Islet precursor cell (in vitro differentiated cells): ENCODE measurements around the gene MYO5B.

Source experiments
- DNase-seq: peaks from one replicate; pipeline ENCODE4 v3.0.0-alpha.2; 2018

The MYO5B gene

DNA sequence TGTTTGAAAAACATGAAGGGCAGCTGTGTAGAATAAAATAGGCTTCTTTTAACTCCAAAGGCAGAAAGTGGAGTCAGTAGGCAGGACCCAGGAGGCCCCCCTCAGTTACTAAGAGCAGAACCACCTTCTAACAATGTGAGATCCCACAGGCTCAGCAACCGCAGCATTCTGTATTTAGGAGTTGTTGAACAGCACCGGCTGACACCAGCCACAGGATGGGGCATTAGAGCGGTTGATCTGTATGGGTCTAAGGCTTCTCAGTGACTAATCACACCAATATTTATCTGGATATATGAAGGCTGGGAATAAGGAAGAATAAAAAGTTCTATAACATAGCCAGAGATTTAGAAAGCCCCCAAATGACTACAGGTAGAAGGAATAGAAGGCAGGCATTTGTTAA lies 51.7 kb downstream of the MYO5B start:
- no peak for DNase-seq

- no peak for DNase-seq
Observed at GRCh38 chr18:50142441-50143120, 52.4 kb downstream of the MYO5B start.

GRCh38 chr18:50138181-50139064 lies 56.5 kb downstream of the MYO5B start:
- no peak for DNase-seq

GRCh38 chr18:50135903-50136302 lies 59.0 kb downstream of the MYO5B start:
- no peak for DNase-seq

GRCh38 chr18:50133526-50133925 lies 61.4 kb downstream of the MYO5B start:
- peak; percentile 66 for DNase-seq

DNA sequence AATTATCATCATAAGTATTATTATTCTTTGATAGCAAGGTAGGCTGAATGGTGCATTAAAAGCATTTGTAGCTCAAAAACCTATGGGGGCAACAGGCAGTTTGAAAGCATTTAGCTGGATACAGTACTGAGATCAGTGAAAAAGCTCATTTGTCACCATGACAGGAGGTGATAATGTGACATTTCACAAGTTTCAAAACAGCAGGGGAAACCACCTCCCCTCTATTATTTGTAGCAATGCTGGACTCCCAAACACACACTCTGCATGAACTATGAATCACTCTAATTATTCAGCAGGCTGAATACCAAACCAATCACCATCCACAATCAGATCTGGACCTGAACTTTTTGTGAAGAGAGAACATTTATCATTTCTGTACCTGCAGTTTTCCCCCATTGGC lies 63.4 kb downstream of the MYO5B start:
- DNase-seq, result no peak

GRCh38 chr18:50128506-50129271 lies 66.3 kb downstream of the MYO5B start:
- DNase-seq, result peak; percentile 51

DNA sequence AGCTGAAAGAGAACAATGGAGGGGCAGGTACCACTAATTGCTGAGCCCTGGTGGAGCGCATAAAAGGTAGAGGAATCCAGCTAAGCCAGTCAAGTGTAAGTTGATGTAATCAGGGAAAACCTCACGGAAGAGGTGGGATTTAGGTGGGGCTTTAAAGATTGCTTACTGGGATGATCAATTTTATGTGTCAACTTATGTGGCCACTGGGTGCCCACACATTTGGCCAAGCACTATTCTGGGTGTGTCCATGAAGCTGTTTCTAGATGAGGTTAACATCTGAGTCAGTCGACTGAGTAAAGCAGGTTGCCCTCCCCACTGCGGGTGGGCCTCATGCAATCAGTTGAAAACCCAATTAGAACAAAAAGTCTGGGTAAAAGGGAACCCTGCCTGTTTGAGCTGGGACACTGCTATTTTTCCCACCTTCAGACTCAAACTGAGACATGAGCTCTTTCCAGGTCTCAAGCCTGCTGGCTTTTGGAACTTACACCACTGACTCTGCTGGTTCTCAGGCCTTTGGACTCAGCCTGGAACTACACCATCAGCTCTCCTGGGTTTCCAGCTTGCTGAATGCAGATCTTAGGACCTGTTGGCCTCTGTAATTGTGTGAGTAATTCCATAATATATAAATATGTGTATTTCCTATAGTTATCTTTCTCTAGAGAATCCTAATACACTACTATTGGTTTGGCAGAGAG lies 67.3 kb downstream of the MYO5B start:
- peak; percentile 51 for DNase-seq

DNA sequence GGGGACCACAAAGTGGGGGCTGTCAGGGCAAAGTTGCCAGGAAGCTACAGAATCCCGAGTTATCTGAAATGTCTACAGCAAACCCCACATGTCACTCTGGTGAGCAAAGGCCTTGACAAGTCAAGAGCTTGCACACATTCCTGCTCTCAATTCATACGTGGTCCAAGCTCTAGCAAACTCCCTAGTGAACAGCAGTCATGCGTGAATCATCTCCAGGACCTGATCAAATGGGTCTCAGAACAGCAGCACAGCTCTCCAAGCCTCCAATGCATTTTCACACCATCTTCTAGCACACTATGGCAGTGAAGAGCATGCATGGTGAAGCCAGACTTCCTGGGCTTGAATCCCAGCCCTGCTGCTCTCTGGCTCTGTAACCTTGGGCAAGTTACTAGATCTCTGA lies 68.5 kb downstream of the MYO5B start:
- no peak for DNase-seq

DNA sequence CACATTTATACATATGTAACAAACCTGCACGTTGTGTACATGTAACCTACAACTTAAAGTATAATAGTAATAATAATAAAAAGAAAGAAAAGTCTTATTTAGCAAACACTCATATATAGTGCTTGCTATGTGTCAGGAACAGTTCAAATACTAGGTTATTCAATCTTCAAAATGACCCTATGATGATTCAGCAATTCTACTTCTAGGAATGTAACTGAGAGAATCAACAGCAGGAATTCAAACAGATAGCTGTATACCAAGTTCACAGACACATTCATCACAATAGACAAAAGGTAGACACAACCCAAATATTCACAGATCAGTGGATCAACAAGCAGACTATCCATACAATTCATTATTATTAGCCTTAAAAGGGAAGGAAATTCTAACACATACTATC lies 69.5 kb downstream of the MYO5B start:
- no peak for DNase-seq

DNA sequence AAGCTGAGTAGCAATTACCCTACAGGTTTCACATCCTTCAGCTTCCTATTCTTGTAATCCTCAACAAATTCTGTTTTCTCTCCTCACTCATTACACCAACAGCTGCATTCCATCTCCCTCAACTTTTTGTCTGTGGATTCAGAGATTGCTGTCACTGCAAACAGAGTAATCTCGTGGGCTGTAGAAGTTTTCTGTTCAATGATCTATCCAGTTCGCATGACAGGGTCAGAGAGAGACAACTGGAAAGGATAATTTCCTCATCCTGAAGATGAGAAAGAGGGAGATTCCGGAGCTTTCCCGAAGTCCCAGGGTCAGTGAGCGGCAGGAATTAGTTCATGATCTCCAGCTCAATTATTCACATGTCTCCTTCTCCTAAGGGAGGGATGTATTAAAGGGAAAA lies 75.7 kb downstream of the MYO5B start:
- no peak for DNase-seq

DNA sequence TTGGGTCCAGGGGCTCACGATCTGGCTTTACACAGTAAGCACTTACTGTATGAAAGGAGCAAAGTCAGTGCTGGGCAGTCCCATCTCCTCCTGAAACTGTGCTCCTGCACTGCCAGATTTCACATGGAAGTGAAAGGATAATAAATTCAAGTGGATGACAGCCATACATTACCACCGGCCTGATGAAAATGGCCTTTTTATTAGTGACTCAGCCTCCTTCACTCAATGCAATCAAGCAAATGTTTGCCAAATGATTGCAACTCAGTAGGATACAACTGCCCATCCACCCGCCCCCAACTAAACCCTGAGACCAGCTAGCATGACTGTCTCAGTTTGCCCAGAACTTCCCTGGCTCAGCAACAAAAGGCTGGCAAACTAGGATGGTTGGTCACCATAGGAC lies 77.1 kb downstream of the MYO5B start:
- DNase-seq, result no peak

DNA sequence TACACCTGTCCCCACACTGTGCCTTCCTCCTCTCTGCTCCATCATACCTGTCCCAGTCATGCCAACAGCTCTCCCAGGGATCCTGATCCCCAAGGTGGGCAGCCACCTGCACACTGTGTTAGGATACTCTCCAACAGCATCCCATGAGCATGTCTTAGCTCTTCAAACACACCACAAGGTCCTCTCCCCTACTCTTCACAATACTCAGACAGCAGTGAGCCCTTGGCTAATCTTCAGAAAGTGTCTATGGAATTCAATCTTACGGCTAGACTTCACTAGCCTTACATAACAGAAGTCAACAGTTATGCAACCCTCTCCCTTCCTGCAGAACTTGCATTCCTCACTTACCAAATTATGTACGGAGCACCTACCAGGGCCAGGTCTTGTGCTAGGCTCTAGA lies 79.9 kb downstream of the MYO5B start:
- no peak for DNase-seq

DNA sequence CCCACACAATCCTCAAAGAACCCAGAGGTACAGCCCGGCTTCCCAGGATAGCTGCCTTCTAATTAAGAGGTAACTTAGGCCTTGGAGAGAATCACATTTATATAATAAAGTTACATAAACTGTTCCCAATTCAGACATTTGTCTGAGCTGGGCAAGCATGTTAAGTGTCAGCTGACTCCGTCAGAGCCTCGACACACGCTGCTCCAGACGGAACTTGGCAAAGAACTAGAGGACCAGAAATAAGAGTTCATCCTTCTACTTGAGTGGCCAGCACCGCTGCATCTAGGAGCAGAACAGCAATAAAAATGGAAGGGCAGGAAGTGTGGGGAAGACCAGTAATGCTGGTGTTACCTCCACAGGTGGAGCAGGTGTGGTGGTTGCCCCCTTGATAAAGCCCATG lies 80.5 kb downstream of the MYO5B start:
- no peak for DNase-seq

DNA sequence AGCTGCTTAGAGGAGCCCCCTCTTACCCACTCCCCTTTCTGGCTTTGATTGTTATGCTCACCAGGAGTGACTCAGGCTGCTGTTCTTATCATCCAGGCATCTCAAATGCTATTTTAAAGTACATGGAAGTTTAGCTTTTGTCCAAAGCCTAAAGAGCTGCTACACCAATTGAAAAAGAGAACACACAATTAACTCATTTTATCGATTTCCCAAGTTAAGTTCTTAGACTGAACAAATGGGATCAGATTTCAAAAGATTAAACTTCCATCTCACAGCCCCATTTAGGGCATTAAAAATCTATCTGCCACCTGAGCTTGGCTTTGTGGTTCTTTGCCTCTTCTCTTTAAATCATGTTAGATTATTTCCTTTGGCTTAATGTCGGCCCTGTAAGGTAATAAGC lies 81.2 kb downstream of the MYO5B start:
- no peak for DNase-seq

- no peak for DNase-seq
Observed at GRCh38 chr18:50111398-50111797, 83.5 kb downstream of the MYO5B start.

GRCh38 chr18:50107468-50107977 lies 87.4 kb downstream of the MYO5B start:
- DNase-seq, result no peak

DNA sequence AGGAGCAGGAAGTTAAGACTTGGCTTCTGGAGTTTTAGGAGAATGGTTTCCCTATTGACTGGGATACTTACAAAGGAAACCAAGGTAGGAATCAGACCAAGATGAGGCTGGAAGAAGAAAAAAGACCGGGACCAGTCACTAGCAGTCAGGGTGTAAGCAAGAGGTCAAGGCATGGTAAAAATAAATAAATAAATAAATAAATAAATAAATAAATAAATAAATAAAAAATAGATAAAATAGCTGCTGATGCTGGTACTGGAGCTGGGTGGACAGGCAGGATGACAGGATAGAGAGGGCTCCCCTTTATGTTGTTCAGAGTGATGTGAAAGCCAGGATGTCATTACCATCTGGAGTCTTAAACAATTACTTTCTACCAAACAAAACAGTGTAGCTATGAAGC lies 89.9 kb downstream of the MYO5B start:
- no peak for DNase-seq

DNA sequence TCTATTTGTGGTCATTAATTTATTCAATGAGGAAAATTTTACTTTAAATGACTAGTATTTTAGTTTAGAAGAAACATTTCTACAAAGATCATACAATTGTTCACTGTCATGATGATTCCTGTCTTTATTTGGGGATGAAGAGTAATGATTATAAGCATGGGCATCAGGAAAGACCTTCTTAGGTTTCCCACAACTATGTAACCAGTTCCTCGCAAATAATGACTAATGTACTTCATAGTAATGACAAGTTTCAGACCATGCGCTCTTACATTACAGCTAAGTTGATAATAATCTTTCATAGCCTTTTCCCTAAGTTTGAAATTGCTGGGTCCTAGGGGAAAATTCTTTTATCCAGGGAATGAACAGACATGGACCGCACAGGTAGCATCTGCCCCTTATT lies 90.5 kb downstream of the MYO5B start:
- no peak for DNase-seq

DNA sequence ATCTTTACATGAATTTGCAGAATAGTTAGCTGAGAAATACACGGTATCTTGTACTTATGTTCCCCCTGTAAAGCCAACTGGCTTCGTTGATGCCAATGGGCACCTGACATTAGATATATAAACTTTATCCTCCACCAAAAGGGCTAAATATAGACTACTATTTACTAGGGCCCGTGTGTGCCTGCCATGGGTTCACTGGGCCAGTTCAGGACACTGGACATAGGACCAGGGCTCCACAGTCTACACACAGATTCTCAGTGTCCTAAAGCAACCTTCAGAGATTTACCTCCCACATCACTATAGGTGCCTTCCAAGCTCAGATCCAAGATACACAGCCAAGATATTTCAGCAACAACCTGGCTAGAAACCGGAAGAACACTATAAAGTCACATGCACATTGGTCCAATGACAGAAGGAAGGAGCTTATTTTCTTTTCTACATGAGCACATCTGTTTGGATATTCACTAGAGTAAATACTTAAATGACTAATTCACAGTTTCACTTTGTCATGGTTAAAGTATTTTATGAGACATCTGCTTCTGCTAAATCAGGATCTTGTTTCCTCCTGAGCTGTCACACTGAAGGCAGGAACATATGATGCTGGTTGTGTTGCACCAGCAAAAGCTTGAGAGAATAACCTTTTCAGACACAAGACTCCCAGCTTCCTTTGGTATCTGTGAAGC lies 95.1 kb downstream of the MYO5B start:
- no peak for DNase-seq

DNA sequence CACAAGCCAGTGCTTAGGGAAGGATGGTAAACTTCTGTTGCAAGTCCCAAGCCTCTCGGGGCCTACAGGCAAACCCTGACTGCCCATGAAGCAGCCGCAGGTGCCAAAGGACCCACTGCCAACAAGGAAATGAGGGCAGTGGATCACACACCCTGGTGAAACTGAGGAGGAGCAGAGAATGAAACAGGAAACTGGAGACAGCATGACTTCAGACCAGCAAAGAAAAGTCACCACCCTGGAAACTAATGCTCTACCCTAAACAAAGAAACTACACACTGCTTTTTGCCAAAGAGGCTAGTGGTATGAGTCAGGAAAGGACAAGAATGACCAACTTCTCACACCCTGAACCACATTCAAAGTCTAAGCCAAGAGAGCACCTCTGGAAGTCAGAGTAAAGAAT lies 97.2 kb downstream of the MYO5B start:
- peak; percentile 63 for DNase-seq

GRCh38 chr18:50096766-50097435 lies 98.0 kb downstream of the MYO5B start:
- DNase-seq, result no peak
